Osteoblast (primary cell): ENCODE results near the gene FAM120A. TPM values are rescaled to one million over a fixed set of nuclear protein-coding genes. Genes with fewer than 3 reads are reported as not detected.

Experiments used
- DNase-seq: peaks from one replicate; pipeline ENCODE4 v3.0.0; 2011; ENCODE audit warnings: low spot score, mixed read lengths; ENCODE audit not compliant: insufficient read length; ENCODE audit errors: missing footprints
- H2AFZ ChIP-seq: 2 replicates; pipeline ENCODE4 v1.6.0; 2011; ENCODE audit warnings: mild to moderate bottlenecking, low read length
- H3K27ac ChIP-seq: 2 replicates; pipeline ENCODE4 v1.5.1; 2011; ENCODE audit warnings: mild to moderate bottlenecking, low read depth, low read length, moderate library complexity
- H3K27me3 ChIP-seq: 2 replicates; pipeline ENCODE4 v1.6.0; 2012; ENCODE audit warnings: mild to moderate bottlenecking, control low read depth, inconsistent platforms, low read length, moderate library complexity; ENCODE audit not compliant: insufficient read depth
- H3K36me3 ChIP-seq: 2 replicates; pipeline ENCODE4 v1.5.1; 2011; ENCODE audit warnings: mild to moderate bottlenecking, low read length, control low read depth, moderate library complexity; ENCODE audit not compliant: insufficient read depth
- H3K4me1 ChIP-seq: 2 replicates; pipeline ENCODE4 v1.5.1; 2011; ENCODE audit warnings: mild to moderate bottlenecking, low read length, control low read depth, moderate library complexity; ENCODE audit not compliant: insufficient read depth
- H3K4me2 ChIP-seq: 2 replicates; pipeline ENCODE4 v1.6.0; 2011; ENCODE audit warnings: mild to moderate bottlenecking, low read length; ENCODE audit not compliant: insufficient read depth
- H3K4me3 ChIP-seq: fragments of 200-600 bp; sonication (generic); 3 replicates; pipeline ENCODE4 v1.5.1; 2012; ENCODE audit warnings: mild to moderate bottlenecking, low read length, inconsistent platforms; ENCODE audit not compliant: insufficient read depth
- H3K79me2 ChIP-seq: 2 replicates; pipeline ENCODE4 v1.6.0; 2012; ENCODE audit warnings: mild to moderate bottlenecking, low read length, control low read depth, inconsistent platforms; ENCODE audit not compliant: insufficient read depth
- H3K9me3 ChIP-seq: 2 replicates; pipeline ENCODE4 v1.5.1; 2011; ENCODE audit warnings: low read depth, low read length, control low read depth
- H4K20me1 ChIP-seq: 2 replicates; pipeline ENCODE4 v1.6.0; 2012; ENCODE audit warnings: mild to moderate bottlenecking, low read length, control low read depth; ENCODE audit not compliant: insufficient read depth
- CTCF ChIP-seq: IDR thresholded peaks from 2 replicates; pipeline ENCODE4 v1.5.1; 2011; ENCODE audit warnings: mild to moderate bottlenecking, low read depth, low read length, moderate library complexity; ENCODE audit errors: extremely low read depth
- total RNA-seq: library from RNA; depleted of rRNA; stranded (reverse); fragments of >200 nt; gene quantifications from 2 replicates; pipeline ENCODE4 v1.2.3, GENCODE V29; 2012

FAM120A gene
- total RNA-seq, 1 donor: 136 TPM

GRCh38 chr9:93440896-93441580, 10.4 kb upstream of the FAM120A start:
- no peak for DNase-seq
- peaks cover 3% of the 10 kb centered on the region for H3K36me3 ChIP-seq
- no peak overlapping the region for H2AFZ ChIP-seq
- H3K4me1 ChIP-seq: no peaks in the 10 kb centered on the region
- H4K20me1 ChIP-seq: no peaks in the 10 kb centered on the region
- no peak overlapping the region for H3K4me3 ChIP-seq
- no peak overlapping the region for H3K4me2 ChIP-seq
- no peaks in the 10 kb centered on the region for H3K79me2 ChIP-seq
- H3K27me3 ChIP-seq: no peaks in the 10 kb centered on the region
- no peak overlapping the region for H3K27ac ChIP-seq
- no peak for TF ChIP-seq CTCF
- H3K9me3 ChIP-seq: no peaks in the 10 kb centered on the region

DNA sequence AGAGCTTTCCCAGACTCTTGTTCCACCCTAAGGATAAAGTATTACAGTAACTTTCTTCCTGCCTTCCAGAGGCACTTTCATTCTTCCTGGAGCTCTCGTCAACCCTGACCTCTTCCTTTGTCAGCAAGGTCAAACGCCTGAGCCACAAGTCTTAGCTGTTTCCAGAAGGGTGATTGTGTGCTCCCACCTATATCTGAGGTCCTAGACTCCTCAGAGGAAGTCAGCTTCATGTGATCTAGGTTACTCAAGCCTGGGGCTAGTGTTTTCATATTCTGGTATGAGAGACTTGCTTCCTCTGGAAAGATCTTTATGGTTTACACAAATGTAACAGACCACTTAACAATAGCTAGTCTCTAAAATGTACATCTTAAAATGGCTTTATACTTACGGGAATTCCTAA, 5.4 kb upstream of the FAM120A start:
- Histone ChIP-seq H4K20me1 (peaks cover 6% of the 10 kb centered on the region), H3K79me2 (peaks cover 11% of the 10 kb centered on the region), H3K4me3 (no peak overlapping the region), H2AFZ (no peak overlapping the region), H3K4me2 (no peak overlapping the region), H3K36me3 (peaks cover 27% of the 10 kb centered on the region), H3K27ac (no peak overlapping the region), H3K4me1 (peaks cover 8% of the 10 kb centered on the region), H3K9me3 (no peaks in the 10 kb centered on the region), H3K27me3 (no peaks in the 10 kb centered on the region)
- TF ChIP-seq CTCF: no peak
- no peak for DNase-seq

DNA sequence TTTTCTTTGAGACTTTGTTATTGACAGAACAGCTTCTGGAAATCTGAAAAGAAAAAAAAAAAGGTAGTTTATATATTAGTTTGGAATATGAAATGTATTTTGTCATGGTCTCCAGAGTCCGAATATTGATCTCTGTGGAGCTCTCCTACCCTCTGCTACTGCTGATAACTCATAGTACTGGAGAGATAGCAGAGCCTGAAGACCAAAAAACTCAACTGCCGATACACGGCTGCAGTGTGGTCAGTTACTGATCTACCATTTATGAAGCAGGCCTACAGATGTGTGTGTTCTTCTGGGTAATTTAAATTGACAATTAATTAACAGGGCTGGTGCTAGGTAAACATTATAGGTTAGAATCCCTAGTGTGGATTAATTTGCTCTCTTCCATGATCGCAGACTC, 3.8 kb upstream of the FAM120A start:
- Histone ChIP-seq H3K9me3 (no peaks in the 10 kb centered on the region), H3K27me3 (no peaks in the 10 kb centered on the region), H3K4me3 (no peak overlapping the region), H3K4me2 (no peak overlapping the region), H2AFZ (no peak overlapping the region), H3K27ac (no peak overlapping the region), H3K79me2 (peaks cover 21% of the 10 kb centered on the region), H4K20me1 (peaks cover 6% of the 10 kb centered on the region), H3K36me3 (peaks cover 27% of the 10 kb centered on the region), H3K4me1 (peaks cover 8% of the 10 kb centered on the region)
- no peak for DNase-seq
- no peak for TF ChIP-seq CTCF

- H4K20me1 ChIP-seq: peaks cover 26% of the 10 kb centered on the region
- H3K4me1 ChIP-seq: peaks cover 30% of the 10 kb centered on the region
- peak overlapping the region; percentile 74 for H2AFZ ChIP-seq
- H3K79me2 ChIP-seq: peaks cover 65% of the 10 kb centered on the region
- H3K36me3 ChIP-seq: peaks cover 13% of the 10 kb centered on the region
- H3K27me3 ChIP-seq: no peaks in the 10 kb centered on the region
- TF ChIP-seq CTCF: peak; percentile 10
- peak overlapping the region; percentile 44 for H3K27ac ChIP-seq
- peak; percentile 80 for DNase-seq
- H3K4me3 ChIP-seq: peak overlapping the region; percentile 76
- H3K9me3 ChIP-seq: no peaks in the 10 kb centered on the region
- H3K4me2 ChIP-seq: peak overlapping the region; percentile 99
Measured at GRCh38 chr9:93451849-93452709, 594 bp downstream of the FAM120A start.
